Bone marrow (tissue), 2 donors: ENCODE measurements around the gene PRKAR2B.
"Not testable (repeated sequence)": the region's sequence is repeated elsewhere in the genome, so short reads cannot be mapped to it uniquely, and the experiment has no call there.

ENCODE experiments used
- DNase-seq, 2 donors: peaks; one replicate each; lab custom pipeline; 2025; lab: John Stamatoyannopoulos, UW

PRKAR2B gene

DNA sequence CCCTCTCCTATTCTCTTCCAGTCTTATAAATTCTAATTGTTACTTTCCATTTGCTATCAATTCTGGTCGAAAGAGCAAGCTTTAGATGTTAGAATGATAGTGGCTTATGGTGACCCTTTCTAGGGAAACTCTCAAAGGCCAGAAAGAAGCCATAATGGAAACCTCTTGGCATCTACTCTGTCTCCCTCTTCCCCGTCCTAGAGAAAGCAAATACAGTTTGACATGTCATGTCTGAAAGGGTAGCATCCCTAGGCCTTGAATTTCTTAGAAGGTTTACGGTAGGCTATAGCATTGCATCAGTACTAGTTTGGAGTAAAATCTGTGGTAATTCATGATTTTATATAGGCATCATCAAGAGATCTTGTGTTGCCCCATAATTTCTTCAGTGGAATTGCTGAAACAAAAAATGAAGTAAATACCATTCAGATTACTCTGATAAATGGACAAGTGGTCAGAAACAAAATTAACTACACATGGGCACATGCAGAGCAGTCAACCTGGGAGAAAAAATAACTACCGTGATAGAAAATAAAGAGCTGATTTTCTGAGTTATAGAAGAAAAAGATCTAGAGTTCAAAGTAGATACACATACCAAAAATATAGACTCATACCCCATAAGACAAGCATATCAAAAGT lies 4.4 kb downstream of the PRKAR2B start:
- no peak for DNase-seq

DNA sequence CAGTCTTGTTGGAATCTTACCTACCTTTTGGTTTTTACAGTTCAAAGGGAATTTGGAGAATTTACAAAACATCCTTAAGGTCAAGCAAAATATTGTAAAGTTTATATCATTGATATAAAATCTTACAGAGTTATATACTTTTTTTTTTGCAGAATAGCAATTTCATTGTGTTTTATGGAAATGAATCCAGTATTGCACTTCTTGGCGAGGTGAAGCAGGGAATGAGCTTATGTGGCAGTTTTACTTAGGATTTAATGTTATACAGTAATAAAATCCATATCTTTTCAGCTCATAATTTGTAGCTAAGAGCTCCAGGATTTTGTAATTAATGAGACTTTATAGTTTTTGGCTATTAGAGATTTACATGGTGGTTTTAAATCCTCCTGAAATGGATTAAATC lies 5.0 kb downstream of the PRKAR2B start:
- DNase-seq = no peak

DNA sequence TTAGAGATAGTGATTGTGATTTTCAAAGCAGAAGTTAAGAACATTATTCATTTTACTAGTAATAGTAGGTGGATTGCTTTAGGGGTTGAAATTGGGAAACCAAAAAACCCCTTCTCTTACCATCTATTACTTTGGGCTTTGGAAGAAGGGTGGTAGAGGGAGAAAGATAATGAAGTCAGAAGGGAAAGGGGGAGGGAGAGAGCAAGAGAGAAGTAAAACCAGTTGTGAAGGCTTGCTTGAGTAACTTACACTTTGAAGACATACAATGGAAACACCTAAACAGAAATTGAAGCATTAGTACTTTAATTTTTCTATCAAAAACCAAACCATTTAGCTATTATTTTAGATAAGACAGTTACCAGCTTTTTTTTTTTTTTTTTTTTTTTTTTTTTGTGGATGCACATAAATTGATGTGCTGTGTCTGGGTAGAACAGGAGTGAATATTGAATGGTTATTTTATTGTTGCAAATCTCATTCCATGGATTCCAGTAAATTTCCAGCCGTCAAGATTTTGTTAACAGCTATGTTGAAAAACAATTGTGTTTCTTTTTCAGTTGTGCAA lies 5.5 kb downstream of the PRKAR2B start:
- no peak for DNase-seq

DNA sequence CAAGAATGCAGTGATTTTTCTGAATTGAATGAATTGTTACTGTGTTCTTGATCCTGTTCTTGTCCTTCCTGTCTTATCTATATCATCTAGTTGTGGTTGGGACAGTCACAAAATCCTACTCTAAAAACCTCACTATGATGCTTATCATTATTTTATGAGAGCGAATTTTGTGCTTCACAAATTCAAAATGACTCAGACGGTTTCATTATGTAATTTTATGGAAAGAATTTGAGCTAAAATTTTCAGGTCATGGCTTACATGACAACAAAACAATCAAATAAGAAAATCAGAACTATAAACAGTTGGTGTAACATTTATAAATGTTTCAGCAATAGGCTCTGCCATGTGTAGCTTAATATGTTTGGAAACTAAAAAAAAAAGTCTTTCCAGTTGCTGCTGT lies 6.9 kb downstream of the PRKAR2B start:
- DNase-seq = no peak

DNA sequence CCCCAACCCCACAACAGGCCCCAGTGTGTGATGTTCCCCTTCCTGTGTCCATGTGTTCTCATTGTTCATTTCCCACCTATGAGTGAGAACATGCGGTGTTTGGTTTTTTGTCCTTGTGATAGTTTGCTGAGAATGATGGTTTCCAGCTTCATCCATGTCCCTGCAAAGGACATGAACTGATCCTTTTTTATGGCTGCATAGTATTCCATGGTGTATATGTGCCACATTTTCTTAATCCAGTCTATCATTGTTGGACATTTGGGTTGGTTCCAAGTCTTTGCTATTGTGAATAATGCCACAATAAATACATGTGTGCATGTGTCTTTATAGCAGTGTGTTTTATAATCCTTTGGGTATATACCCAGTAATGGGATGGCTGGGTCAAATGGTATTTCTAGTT lies 10.5 kb downstream of the PRKAR2B start:
- not testable (repeated sequence) for DNase-seq

DNA sequence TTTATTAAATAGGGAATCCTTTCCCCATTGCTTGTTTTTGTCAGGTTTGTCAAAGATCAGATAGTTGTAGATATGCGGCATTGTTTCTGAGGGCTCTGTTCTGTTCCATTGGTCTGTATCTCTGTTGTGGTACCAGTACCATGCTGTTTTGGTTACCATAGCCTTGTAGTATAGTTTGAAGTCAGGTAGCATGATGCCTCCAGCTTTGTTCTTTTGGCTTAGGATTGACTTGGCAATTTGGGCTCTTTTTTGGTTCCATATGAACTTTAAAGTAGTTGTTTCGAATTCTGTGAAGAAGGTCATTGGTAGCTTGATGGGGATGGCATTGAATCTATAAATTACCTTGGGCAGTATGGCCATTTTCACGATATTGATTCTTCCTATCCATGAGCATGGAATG lies 11.6 kb downstream of the PRKAR2B start:
- not testable (repeated sequence) for DNase-seq

DNA sequence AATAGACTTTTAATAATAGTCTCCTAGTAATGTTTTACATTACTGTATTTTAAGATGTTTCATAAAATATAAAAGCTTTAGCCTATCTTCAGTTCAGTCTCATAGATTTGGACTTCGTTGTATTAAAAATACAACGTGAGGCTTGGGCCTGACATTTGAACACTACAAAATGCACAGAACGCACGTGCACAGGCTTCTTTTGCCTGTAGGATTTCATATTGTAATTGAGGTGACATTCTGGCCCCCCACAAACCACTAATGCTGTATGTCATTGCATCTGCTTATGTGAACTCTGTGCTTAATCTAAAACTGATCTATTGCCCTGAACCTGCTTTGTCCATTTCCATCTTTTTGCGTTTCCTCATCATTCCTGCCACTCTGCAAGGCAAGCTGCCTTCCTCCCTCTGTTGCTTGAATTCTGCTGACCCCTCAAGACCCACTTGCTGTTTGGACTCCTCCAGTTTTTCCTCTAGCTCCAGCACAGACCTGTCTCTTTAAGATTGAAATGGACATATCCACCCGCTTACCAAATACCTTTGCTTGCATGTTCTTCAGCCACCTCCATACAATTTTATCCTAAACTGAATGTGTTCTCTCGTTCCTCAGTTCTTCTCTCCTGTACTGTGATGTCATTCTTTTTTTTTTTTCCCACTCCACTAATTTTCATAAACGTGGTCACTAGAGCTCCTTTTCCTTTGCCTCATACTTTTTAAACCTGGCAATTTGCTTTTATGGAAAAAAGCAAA lies 12.4 kb downstream of the PRKAR2B start:
- DNase-seq = no peak

DNA sequence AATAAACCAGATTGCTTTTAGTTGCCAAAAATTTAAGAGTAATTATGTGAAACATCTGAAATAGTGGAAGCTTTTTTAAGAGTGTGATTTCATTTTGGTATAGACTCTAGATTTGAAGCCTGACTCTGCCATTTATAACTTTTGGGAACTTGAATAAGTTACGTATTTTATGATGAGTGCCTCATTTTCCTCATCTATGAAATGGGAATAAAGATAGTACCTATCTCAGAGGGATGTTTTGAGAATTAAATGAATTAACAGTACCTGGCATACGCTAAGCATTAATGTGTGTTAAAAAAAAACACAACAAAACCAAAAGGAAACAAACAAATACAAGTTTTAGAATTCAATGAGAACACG lies 12.9 kb downstream of the PRKAR2B start:
- no peak for DNase-seq

DNA sequence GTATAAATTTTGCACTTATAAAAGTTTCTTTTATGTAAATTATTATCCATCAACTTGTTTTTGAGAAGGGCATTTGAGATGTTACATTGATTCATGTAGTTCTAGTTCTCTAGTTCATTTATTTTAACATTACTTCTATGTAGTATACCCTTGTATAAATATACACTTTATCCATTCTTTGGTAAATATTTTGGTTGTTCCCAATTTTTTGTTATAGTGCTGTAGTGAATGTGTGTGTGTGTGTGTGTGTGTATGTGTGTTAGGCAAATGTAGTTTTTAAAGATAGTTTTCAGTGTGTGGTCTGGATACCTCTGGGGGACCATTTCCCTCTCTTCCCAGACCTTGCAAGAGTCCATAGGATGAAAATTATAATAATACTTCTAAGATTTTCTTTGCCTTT lies 15.0 kb downstream of the PRKAR2B start:
- DNase-seq = no peak

DNA sequence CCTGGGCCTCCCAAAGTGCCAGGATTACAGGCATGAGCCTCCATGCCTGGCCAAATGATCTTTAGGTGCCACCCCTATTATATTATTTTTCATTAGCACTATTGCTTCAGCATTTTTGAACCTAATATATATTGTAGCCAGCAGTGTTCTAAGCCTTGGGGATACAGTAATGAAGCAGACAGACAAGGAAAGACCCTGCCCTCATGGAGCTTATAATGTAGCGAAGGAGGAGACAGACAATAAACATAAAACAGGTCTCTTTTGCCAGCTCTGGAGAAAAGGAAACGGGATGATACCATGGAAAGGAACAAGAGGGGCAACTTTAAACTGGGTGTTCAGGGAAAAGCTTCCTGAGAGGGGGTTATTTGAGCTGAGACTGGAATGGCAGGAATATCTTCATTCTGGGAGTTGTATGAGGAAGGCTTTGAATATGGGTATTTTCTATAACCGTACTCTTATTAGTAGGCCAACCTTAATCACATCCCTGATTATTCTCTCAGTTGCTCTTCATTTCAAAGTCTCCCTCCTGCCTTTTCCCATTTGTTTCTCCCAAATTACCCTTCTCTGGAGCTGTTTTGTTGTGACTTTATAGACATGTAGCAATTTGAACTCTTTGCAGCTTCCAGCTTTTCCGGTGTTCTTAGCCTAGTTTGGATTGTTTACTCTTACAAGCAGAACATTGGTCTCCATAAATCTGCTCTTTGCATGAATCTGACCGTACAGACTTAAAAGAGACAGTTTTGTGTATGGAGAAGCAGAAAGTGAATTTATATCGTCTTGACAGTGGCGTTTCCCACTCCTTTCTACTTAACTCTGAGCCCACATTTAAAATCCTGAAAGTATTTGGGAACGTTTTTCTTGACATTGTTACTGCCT lies 19.0 kb downstream of the PRKAR2B start:
- DNase-seq = no peak

DNA sequence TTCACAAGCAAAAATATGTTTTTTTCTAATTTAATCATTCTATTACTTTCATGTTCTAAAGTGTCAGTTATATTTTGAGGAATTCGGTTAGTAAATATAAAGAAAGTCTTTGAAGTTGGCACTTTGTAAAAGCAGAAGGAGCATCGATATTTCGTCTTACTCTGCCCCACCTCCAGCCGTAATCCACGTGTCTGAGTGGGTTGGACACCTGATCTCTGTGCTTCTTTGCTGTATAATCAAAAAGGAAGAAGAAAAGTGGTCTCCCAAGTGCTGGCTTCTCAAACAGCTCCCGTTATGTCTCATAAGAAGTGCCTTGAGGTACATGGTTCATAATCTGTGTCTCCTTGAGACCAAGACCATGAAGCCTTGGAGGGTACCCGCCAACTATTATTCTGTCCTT lies 19.8 kb downstream of the PRKAR2B start:
- no peak for DNase-seq

DNA sequence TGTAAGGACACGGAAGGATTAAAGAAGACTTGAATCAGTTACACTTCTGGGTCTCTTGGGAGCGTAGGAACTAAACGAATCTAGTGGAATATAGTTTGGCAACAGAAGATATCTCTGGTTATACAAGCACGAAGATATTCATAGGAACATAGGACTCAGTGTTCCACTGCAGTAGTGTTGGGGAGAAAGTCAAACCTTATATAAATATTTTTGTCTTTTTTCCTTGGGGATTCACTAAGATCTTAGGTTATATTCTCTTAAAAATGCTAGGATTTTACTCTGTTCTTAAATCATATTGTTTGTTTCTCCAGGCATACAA lies 21.4 kb downstream of the PRKAR2B start:
- DNase-seq = no peak

DNA sequence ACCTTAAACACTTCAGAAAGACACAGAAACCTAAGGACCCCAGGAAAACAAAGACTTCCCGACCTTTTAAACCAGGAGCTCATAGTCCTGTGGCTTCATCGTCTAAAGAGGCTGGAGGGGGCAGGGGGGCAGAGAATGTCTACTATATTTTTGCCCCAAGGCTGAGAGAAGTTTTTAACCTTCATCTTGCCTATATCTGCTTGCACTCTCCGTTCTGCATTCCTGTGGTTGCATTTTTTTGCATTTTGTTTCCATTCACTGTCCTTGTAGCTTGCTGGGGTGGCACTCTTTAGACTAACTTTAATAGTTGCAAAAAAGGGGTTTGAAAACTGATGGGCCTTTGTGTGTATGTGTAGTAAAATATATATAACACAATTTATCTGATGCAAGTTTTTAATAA lies 23.7 kb downstream of the PRKAR2B start:
- no peak for DNase-seq

DNA sequence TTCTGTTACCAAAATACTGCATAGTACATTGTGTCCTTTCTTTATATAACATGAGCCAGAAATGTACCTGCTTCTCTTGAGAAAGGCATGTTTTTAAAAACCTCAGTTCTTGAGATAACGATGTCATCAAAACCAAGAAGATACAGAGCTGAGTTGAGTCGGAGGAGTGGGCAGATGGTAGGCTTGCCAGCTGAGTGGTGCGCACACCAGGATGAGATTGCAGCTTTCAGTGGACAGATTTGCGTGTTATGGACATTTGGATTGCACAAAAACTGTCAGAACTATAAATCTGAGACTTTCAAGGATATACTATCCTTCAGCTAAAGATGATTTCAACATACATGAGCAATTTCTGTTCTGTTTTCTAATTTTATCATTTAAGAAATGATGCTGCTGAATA lies 25.0 kb downstream of the PRKAR2B start:
- no peak for DNase-seq

DNA sequence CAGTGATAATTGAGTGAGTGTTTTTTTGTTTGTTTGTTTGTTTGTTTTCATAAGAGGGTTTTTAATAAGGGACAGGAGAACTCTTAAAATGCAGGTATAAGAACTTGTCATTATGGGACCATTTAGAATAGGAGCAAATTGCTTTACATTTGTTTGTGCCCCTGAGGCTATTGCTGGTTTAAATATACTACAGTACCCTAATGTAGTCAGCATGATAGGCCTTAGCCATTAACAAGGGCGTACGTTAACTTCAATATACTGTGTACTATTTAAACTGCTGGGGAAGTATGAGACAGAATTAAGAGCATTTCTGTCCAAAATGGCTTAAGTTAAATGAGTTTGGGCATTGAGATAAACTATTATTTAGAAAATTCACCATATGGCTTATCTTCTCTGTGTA lies 26.2 kb downstream of the PRKAR2B start:
- no peak for DNase-seq

DNA sequence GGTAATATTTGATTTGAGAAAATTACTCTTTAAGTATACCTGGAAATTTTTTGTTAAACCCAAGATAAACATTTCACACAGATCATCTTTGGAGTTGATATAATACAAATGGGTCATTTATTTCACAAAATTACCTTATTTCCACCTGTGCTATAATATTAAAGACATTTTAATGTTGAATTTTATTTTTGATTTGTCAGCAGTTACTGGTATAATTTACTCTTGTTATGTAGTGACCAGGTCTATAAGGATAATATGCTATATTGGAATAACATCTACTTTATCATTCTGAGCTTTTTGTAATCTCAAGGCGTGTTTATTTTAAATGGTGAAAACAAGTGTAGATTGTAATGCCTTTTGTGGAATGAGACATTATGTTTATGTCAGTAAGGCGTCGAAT lies 26.6 kb downstream of the PRKAR2B start:
- no peak for DNase-seq

DNA sequence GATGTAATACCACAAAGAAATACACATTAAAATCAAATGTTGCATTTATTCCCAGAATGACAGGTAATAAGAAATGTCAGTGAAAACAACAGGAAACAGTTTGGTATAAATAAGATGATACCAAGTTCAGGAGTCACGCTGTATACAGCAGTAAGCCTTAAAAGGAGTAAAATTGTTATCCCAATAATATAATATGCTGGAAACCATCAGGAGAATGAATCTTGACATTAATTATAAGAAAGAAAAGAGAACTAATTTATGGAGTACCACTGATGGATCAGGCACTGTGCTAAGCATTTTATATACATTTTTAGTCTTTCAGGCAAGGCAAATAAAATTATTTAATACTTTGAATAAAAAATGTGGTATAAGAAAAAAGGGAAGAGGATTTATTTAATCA lies 27.6 kb downstream of the PRKAR2B start:
- no peak for DNase-seq

DNA sequence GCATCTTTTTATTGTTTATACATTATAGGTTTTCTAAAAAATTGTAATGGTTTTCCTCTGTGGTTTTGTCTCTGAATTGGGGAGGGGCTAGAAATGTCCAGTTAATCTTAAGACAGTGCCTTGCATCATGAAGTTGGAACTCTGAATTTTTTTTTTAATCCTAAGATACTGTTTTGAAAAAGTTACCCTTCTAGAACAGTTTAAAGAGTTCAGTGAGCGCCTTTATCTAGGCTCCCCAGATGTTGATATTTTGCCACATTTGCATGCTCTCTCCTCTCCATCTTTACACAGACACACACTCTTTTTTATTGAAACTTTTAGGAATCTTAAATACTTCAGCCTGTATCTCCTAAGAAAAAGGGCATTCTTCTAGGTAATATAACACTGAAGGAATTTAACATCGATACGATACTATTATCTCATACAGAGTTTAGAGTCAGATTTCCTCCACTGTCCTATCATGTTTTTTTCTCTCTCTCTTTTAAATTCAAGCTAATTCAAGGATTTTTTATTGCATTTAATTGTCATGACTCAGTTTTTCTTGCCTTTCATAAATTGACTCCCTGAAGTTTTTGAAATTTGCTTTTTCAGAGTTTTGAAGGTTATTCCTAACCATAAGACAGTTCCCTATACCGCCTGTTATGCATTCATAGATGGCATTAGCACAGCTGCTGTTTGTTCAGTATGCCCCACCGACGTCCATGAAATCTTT lies 31.5 kb downstream of the PRKAR2B start:
- no peak for DNase-seq

DNA sequence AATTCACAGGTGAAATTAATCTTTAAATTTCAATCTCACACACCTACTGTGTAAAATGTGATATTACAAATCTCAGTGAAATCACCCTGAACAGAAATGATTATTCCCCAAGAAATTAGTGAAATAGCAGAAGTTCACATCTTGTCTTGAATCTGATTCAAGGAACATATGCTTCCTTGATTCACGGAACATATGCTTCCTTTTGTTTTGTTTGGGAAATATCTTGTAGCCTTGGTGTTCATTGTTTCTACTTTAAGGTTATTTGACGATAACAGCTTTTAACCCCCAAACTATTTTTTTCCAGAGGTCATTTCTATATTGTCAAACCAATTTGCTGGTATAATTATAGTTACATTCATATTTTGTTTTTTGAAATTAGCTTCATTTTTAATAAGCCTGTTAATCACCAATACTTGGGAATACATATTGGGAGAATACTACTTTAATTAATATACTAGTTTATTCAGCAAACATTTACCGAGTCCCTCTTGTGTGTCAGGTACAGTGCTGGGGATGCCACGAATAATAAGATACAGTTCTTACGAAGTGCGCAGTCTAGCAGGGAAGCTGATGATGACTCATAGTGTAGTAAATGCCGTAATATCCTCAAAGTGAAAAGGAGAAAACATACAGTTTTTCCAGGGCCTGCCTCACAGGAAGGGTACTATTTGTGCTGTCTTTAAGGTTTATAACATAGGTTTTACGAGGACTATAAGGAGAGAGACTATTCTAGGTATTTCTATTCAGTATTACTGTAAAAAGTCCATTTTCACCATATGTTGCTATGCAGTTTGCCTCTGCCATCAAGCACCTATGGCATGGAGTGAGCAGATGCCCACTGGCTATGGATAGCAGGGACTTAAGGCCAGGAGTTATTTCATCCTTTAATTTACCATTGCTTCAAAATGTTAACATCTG lies 32.5 kb downstream of the PRKAR2B start:
- DNase-seq = no peak

DNA sequence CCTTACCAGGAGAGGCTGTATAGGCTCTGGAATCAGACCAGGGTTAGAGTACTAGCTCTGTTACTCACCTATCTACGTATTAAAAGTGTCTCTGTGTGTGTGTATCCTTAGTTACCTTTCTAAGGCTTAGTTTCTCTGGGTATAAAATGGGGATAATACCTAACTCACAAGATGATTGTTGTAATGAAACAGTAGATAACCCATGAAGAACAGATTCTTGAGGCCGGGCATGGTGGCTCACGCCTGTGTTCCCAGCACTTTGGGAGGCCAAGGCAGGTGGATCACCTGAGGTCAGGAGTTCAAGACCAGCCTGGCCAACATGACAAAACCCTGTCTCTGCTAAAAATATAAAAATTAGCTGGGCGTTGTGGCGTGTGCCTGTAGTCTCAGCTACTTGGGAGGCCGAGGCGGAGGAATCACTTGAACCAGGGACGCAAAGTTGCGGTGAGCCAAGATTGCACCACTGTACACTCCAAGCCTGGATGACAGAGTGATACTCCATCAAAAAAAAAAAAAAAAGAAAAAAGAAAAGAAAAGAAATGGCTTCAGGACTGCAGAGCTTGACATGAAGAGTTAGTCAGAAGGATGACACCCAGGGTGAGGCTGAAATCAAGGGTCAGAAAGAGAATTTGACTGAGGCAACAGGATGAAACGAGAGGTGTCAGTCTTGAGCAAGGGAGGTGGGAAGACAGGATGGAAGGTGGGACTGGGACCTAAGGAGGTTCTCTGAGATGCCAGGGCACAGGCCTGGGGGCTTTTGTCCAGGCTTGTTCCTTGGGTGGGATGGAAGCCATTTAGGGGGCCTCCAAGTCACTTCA lies 33.4 kb downstream of the PRKAR2B start:
- DNase-seq = no peak
